AG09319 (cell line): ENCODE data around the gene LRP1-AS.

Source experiments
- DNase-seq: peaks from one replicate; pipeline ENCODE4 v3.0.0-alpha.2; 2010; ENCODE audit warnings: low read depth; ENCODE audit errors: extremely low read depth
- TF ChIP-seq, protein P1 (sequence below): IDR thresholded peaks from 2 replicates; pipeline ENCODE4 v1.5.1; 2011; ENCODE audit warnings: low read depth, mild to moderate bottlenecking, inconsistent platforms, low read length, moderate library complexity

The LRP1-AS gene

DNA sequence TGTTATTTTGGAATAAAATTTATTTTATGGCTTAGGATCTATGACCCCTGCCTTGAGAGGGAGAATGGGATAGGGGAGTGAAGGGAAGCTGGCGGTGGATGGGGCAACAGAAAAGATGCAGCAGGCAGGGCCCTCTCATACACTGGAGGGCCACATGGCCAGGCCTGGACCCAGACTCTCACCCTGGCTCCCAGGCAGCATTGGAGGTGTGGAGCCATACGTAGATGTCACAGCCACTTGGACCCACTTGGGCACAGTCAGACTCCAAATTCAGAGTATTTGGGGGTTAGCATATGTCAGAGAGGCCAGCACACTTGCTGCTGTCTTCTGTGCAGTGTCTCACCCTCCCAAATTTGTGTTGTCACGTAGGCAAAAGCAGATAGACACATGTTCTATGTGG, 52.0 kb downstream of the LRP1-AS start:
- no peak for DNase-seq
- TF ChIP-seq, protein P1, sequence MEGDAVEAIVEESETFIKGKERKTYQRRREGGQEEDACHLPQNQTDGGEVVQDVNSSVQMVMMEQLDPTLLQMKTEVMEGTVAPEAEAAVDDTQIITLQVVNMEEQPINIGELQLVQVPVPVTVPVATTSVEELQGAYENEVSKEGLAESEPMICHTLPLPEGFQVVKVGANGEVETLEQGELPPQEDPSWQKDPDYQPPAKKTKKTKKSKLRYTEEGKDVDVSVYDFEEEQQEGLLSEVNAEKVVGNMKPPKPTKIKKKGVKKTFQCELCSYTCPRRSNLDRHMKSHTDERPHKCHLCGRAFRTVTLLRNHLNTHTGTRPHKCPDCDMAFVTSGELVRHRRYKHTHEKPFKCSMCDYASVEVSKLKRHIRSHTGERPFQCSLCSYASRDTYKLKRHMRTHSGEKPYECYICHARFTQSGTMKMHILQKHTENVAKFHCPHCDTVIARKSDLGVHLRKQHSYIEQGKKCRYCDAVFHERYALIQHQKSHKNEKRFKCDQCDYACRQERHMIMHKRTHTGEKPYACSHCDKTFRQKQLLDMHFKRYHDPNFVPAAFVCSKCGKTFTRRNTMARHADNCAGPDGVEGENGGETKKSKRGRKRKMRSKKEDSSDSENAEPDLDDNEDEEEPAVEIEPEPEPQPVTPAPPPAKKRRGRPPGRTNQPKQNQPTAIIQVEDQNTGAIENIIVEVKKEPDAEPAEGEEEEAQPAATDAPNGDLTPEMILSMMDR = no peak
